Measurements from ENCODE around the gene ARID5B.
A peak's percentile ranks its signal among the peaks of the same experiment; 100 is the strongest.

ARID5B gene

GRCh38 chr10:62018131-62018911 is 116.8 kb downstream of the ARID5B start:
- DNase-seq (ENCODE audit: low read depth), result no peak
- no peak for TF ChIP-seq CTCF (IDR thresholded peaks at IDR 0.05; ENCODE audit: low read depth, low read length, missing control alignments)
- H3K4me3 ChIP-seq (ENCODE audit: low read depth, low read length), result no peak overlapping the region
- in situ Hi-C loops (cut with HindIII; ENCODE audit: low sequenced_read_pairs), result no loop called here

GRCh38 chr10:62019013-62019684 is 117.7 kb downstream of the ARID5B start:
- in situ Hi-C loops (cut with HindIII; ENCODE audit: low sequenced_read_pairs), result no loop called here

GRCh38 chr10:62019685-62020359 is 118.3 kb downstream of the ARID5B start:
- in situ Hi-C loops (cut with HindIII; ENCODE audit: low sequenced_read_pairs), result no loop called here
- no peak for DNase-seq (ENCODE audit: low read depth)
- no peak overlapping the region for H3K4me3 ChIP-seq (ENCODE audit: low read depth, low read length)
- TF ChIP-seq CTCF (IDR thresholded peaks at IDR 0.05; ENCODE audit: low read depth, low read length, missing control alignments), result no peak

More at GRCh38 chr10:62019013-62019684, 117.7 kb downstream of the ARID5B start:
- DNase-seq (ENCODE audit: low read depth), result peak; percentile 78
- no peak for TF ChIP-seq CTCF (IDR thresholded peaks at IDR 0.05; ENCODE audit: low read depth, low read length, missing control alignments)
- H3K4me3 ChIP-seq (ENCODE audit: low read depth, low read length), result no peak overlapping the region

GRCh38 chr10:62021128-62021665 is 119.7 kb downstream of the ARID5B start:
- in situ Hi-C loops (cut with HindIII; ENCODE audit: low sequenced_read_pairs), result no loop called here
- DNase-seq (ENCODE audit: low read depth), result no peak

GRCh38 chr10:62021978-62022802 is 120.7 kb downstream of the ARID5B start:
- no peak for DNase-seq (ENCODE audit: low read depth)
- H3K4me3 ChIP-seq (ENCODE audit: low read depth, low read length), result no peak overlapping the region
- TF ChIP-seq CTCF (IDR thresholded peaks at IDR 0.05; ENCODE audit: low read depth, low read length, missing control alignments), result no peak
- in situ Hi-C loops (cut with HindIII; ENCODE audit: low sequenced_read_pairs), result no loop called here

More at GRCh38 chr10:62021128-62021665, 119.7 kb downstream of the ARID5B start:
- H3K4me3 ChIP-seq (ENCODE audit: low read depth, low read length), result no peak overlapping the region
- no peak for TF ChIP-seq CTCF (IDR thresholded peaks at IDR 0.05; ENCODE audit: low read depth, low read length, missing control alignments)

All from astrocyte of the cerebellum (primary cell).